AG10803 (cell line): ENCODE results near the gene C6.
A peak's percentile ranks its signal among the peaks of the same experiment; 100 is the strongest.

Experiments
- DNase-seq: peaks from one replicate; pipeline ENCODE4 v3.0.0; 2010; ENCODE audit warnings: low read depth
- H3K4me3 ChIP-seq: 2 replicates; pipeline ENCODE4 v1.5.1; 2011; ENCODE audit warnings: mild to moderate bottlenecking, low read length, control low read depth
- TF ChIP-seq, protein P1 (sequence below): conservative IDR thresholded peaks from 2 replicates; pipeline ENCODE4 v1.5.1; 2011; ENCODE audit warnings: mild to moderate bottlenecking, low read length, control low read depth, inconsistent platforms

C6 gene

DNA sequence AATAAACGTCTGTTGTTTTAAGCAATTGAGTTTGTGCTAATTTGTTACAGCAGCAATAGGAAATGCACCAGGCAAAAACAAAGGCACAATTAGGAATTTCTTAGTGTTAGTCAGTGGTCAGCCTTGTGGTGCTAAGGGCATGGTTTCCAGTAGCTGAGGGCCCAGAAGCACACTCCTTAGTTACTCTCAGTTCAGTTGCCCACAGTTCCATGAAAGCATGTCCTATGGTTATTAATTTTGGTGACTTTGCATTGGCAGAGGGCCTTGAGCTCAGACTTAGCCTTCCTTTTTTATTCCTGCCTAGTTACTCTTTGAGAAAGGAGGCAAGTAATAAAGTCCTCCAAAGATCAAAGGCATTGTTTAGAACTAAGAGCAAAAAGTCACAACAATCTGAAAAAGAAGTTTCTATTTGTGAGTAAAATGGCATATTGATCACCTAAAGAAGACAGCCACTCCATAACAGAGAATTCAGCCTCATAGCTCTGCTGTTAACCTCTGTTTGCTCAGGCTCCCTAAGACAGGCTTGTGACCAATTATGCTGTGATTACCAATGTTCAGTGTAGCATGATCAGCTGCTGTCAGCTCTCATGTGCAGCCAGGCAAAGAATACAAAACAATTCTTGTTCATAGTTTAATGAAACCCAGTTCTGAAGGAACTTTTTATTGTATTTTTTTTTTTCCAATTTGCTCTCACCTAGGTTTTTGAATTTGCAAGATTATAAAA lies 85.2 kb downstream of the C6 start:
- no peak overlapping the region for H3K4me3 ChIP-seq
- TF ChIP-seq, protein P1, sequence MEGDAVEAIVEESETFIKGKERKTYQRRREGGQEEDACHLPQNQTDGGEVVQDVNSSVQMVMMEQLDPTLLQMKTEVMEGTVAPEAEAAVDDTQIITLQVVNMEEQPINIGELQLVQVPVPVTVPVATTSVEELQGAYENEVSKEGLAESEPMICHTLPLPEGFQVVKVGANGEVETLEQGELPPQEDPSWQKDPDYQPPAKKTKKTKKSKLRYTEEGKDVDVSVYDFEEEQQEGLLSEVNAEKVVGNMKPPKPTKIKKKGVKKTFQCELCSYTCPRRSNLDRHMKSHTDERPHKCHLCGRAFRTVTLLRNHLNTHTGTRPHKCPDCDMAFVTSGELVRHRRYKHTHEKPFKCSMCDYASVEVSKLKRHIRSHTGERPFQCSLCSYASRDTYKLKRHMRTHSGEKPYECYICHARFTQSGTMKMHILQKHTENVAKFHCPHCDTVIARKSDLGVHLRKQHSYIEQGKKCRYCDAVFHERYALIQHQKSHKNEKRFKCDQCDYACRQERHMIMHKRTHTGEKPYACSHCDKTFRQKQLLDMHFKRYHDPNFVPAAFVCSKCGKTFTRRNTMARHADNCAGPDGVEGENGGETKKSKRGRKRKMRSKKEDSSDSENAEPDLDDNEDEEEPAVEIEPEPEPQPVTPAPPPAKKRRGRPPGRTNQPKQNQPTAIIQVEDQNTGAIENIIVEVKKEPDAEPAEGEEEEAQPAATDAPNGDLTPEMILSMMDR: no peak
- no peak for DNase-seq

DNA sequence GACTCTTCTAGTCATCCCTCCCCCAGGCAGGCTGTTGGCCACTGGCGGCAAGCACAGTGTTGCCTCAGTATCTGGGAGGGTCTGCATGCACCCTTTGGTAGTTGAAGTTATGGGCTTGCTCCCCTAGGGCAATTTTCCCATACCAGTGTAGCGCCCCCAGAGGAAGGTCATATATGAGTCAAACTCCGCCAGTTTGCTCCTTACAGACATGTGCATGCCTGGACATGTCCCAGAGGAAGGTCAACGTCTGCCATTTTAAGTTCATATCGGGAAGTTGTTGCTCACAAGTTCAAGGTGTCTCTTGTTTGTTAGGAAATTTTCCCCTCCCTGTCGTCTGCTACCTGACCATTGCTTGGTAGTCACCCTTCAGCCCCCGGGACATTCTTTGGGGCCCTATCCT lies 90.9 kb downstream of the C6 start:
- DNase-seq: no peak
- TF ChIP-seq, protein P1: no peak
- no peak overlapping the region for H3K4me3 ChIP-seq

DNA sequence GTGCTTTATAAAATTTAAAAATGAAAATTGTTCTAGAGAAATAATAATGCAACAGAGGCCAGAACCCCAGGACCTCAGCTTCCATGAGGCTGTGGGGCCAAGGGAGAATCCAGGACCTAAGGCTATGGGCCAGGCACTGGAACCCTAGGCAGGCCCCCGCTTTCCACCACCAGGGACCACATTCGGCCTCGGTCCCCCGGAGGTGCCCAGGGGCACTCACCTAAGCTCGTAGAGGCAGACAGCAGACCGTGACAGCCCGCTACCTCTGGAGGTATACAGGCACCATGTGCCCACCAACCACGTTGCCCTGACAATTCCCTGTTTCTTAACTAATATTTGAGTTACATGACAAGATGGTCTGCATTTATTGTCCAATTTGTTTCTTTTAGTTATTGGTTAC lies 92.7 kb downstream of the C6 start:
- DNase-seq: no peak
- TF ChIP-seq, protein P1: no peak
- no peak overlapping the region for H3K4me3 ChIP-seq

DNA sequence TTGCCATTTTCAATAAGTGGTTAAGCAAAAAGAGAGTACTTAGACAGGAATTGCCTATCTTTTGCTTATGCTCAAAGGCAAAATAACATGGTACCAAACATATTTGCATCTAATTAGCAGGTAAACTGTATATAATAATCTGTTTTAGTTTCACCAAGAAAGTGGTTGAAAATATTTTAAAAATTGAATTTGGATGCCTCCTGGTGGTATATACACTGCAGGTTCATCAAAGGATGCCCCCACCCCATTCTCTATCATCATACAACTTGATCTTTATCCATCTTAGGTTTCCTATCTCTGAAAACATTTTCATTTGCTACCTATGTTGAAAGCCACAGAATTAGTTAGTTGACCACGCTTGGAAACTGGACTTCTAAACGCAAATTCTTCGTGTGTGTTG lies 95.2 kb downstream of the C6 start:
- TF ChIP-seq, protein P1: no peak
- H3K4me3 ChIP-seq: no peak overlapping the region
- DNase-seq: no peak

DNA sequence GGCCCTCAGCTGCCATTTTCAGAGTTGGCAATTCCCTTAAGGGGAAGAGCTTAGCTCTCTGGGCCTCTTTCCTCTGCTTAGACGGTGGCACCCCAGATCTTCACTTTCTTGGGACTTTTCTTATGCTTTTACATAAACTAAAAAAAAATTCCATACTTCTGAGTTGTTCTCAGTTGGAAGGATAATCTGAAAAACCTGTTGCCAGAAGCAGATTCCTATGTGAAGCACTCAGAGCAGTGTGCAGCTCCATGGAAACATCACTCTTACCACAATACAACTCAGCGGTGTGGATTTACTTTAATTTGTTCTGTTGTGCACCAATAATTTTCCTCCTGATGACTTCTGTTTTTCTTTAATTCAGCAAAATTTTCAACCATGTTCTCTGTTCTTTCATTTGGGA lies 98.1 kb downstream of the C6 start:
- H3K4me3 ChIP-seq: no peak overlapping the region
- peak; percentile 84 for DNase-seq
- TF ChIP-seq, protein P1: no peak

DNA sequence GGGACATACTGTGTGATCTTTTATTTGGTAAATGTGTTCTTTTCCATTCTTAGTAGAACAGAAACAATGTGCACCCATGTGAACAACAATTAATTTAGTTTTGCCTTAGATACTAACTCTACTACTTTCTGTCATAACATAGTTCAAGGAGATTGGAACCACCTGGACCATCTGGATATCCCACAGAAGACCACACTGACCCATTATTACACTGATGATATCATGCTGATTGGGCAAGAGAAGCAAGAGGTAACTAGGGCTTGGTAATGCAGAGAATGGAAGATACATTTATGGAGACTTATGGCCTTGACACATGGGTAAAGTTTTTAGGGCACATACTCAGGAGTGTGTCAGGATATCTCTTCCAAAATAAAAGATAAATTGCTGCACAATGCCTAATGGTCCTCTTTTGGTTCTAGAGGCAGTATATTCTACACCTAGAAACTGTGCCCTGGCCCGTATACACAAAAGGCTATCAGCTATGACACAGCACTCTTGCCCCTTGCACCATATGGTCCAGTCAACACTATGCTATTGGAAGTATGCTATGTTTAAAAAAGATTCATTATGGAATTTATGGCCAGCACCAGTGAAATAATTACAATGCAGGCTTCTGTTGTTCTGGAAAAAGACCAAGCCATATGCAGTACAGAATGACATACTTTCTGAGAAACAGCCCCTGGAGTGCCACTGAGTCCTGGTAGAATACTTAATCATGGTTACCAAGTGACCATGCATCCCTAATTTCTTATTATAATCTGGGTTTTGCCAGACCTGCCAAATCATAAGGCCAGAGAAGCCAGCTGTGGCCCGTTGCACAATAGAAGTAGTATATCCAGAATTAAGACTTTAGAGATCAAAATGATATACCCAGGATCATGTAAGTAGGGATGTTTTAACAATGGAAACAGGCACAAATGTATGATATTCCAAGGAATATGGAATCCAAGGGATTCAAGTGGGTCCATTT lies 100.6 kb downstream of the C6 start:
- H3K4me3 ChIP-seq: no peak overlapping the region
- TF ChIP-seq, protein P1: no peak
- peak; percentile 78 for DNase-seq
